Measurements from ENCODE around the gene GRN. TPM values are rescaled to one million over a fixed set of nuclear protein-coding genes. Genes with fewer than 3 reads are reported as not detected.

GRN gene
- total and polyA plus RNA-seq, 9 of the 15 experiments (the other 6 are each of a cell fraction or from before 2014, with no cell fraction given) = 5.4 to 75.3 (median 20.7) TPM

DNA sequence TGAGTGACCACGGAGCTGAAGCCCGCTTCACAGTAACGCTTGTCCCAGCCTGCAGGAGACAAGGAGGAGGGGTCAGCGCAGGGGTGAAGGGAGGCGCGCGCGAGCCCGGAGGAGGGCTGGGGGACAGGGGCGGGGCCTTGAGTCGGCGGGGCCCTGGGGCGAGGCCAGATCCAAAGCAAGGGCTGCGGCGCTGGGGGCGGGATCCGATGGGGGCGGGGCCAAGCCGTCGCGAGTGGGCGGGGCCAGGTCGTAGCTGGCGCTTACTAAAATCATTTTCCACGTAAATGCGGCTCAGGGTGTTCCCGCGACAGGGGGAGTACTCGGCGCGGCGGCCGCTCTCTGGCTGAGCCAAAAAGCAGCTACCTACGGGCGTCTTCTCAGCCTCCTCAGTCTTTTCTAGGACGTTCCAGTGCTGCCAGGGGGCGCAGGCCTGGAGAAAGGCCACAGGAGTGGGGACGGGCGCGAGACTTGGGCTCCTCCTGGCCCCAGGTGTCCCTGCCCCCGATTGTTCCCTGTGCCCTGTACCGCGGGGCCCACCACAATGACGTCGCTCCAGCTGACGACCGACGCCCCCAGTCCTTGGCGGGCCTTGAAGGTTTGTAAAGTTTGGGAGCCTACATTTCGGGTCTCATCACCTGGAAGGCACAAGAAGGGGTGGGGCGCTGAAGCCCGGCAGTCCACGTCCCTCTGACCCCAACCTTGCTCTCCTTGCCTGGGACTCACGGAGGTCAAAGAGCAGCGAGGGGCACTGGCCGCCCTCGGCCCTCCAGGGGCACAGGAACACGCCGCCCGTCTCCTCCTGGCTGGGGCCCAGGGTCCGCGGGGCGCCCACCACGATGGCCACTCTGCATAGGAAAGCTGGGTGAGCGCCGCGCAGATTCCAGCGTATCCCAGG, 40.4 kb downstream of the GRN start (continued):
- TF ChIP-seq, protein P1, sequence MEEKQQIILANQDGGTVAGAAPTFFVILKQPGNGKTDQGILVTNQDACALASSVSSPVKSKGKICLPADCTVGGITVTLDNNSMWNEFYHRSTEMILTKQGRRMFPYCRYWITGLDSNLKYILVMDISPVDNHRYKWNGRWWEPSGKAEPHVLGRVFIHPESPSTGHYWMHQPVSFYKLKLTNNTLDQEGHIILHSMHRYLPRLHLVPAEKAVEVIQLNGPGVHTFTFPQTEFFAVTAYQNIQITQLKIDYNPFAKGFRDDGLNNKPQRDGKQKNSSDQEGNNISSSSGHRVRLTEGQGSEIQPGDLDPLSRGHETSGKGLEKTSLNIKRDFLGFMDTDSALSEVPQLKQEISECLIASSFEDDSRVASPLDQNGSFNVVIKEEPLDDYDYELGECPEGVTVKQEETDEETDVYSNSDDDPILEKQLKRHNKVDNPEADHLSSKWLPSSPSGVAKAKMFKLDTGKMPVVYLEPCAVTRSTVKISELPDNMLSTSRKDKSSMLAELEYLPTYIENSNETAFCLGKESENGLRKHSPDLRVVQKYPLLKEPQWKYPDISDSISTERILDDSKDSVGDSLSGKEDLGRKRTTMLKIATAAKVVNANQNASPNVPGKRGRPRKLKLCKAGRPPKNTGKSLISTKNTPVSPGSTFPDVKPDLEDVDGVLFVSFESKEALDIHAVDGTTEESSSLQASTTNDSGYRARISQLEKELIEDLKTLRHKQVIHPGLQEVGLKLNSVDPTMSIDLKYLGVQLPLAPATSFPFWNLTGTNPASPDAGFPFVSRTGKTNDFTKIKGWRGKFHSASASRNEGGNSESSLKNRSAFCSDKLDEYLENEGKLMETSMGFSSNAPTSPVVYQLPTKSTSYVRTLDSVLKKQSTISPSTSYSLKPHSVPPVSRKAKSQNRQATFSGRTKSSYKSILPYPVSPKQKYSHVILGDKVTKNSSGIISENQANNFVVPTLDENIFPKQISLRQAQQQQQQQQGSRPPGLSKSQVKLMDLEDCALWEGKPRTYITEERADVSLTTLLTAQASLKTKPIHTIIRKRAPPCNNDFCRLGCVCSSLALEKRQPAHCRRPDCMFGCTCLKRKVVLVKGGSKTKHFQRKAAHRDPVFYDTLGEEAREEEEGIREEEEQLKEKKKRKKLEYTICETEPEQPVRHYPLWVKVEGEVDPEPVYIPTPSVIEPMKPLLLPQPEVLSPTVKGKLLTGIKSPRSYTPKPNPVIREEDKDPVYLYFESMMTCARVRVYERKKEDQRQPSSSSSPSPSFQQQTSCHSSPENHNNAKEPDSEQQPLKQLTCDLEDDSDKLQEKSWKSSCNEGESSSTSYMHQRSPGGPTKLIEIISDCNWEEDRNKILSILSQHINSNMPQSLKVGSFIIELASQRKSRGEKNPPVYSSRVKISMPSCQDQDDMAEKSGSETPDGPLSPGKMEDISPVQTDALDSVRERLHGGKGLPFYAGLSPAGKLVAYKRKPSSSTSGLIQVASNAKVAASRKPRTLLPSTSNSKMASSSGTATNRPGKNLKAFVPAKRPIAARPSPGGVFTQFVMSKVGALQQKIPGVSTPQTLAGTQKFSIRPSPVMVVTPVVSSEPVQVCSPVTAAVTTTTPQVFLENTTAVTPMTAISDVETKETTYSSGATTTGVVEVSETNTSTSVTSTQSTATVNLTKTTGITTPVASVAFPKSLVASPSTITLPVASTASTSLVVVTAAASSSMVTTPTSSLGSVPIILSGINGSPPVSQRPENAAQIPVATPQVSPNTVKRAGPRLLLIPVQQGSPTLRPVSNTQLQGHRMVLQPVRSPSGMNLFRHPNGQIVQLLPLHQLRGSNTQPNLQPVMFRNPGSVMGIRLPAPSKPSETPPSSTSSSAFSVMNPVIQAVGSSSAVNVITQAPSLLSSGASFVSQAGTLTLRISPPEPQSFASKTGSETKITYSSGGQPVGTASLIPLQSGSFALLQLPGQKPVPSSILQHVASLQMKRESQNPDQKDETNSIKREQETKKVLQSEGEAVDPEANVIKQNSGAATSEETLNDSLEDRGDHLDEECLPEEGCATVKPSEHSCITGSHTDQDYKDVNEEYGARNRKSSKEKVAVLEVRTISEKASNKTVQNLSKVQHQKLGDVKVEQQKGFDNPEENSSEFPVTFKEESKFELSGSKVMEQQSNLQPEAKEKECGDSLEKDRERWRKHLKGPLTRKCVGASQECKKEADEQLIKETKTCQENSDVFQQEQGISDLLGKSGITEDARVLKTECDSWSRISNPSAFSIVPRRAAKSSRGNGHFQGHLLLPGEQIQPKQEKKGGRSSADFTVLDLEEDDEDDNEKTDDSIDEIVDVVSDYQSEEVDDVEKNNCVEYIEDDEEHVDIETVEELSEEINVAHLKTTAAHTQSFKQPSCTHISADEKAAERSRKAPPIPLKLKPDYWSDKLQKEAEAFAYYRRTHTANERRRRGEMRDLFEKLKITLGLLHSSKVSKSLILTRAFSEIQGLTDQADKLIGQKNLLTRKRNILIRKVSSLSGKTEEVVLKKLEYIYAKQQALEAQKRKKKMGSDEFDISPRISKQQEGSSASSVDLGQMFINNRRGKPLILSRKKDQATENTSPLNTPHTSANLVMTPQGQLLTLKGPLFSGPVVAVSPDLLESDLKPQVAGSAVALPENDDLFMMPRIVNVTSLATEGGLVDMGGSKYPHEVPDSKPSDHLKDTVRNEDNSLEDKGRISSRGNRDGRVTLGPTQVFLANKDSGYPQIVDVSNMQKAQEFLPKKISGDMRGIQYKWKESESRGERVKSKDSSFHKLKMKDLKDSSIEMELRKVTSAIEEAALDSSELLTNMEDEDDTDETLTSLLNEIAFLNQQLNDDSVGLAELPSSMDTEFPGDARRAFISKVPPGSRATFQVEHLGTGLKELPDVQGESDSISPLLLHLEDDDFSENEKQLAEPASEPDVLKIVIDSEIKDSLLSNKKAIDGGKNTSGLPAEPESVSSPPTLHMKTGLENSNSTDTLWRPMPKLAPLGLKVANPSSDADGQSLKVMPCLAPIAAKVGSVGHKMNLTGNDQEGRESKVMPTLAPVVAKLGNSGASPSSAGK (IDR thresholded peaks at IDR 0.05) = 0 out of 2 replicates have a peak, but pooled peaks have one; percentile 7
- TF ChIP-seq, protein P2, sequence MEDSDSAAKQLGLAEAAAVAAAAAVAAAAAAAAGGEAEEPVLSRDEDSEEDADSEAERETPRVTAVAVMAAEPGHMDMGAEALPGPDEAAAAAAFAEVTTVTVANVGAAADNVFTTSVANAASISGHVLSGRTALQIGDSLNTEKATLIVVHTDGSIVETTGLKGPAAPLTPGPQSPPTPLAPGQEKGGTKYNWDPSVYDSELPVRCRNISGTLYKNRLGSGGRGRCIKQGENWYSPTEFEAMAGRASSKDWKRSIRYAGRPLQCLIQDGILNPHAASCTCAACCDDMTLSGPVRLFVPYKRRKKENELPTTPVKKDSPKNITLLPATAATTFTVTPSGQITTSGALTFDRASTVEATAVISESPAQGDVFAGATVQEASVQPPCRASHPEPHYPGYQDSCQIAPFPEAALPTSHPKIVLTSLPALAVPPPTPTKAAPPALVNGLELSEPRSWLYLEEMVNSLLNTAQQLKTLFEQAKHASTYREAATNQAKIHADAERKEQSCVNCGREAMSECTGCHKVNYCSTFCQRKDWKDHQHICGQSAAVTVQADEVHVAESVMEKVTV (CRISPR knock-in tag; IDR thresholded peaks at IDR 0.05) = no peak
- TF ChIP-seq, protein P3, sequence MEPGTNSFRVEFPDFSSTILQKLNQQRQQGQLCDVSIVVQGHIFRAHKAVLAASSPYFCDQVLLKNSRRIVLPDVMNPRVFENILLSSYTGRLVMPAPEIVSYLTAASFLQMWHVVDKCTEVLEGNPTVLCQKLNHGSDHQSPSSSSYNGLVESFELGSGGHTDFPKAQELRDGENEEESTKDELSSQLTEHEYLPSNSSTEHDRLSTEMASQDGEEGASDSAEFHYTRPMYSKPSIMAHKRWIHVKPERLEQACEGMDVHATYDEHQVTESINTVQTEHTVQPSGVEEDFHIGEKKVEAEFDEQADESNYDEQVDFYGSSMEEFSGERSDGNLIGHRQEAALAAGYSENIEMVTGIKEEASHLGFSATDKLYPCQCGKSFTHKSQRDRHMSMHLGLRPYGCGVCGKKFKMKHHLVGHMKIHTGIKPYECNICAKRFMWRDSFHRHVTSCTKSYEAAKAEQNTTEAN (CRISPR knock-in tag; IDR thresholded peaks at IDR 0.05) = peak; percentile 69; the same call in 1 of the 2 replicates
- no peak for TF ChIP-seq ZSCAN29 (IDR thresholded peaks at IDR 0.05)
- peak in 1 of 2 experiments; percentile 28; a peak in 1 of 4 replicates for TF ChIP-seq TEAD1 (CRISPR knock-in tag; IDR thresholded peaks at IDR 0.05)
- TF ChIP-seq ZNF124 (CRISPR knock-in tag; IDR thresholded peaks at IDR 0.05) = no peak
- peak; percentile 54 for TF ChIP-seq CHD4 (IDR thresholded peaks at IDR 0.05; ENCODE audit: insufficient read depth, insufficient replicate concordance, low read depth, low read length, poor library complexity, severe bottlenecking)
- peak; percentile 40; the same call in 1 of the 2 replicates for TF ChIP-seq CREB1 (IDR thresholded peaks at IDR 0.05)
- TF ChIP-seq CREB1 (CRISPR knock-in tag; IDR thresholded peaks at IDR 0.05) = peak; percentile 54; the same call in 1 of the 2 replicates
- no peak for TF ChIP-seq ATF1 (CRISPR knock-in tag; IDR thresholded peaks at IDR 0.05)
- peak; percentile 70 for TF ChIP-seq ATF1 (tag; IDR thresholded peaks at IDR 0.05)

Data from K562 (cell line).